Keratinocyte (primary cell): ENCODE results near the gene METTL1. TPM values are rescaled to one million over a fixed set of nuclear protein-coding genes. Genes with fewer than 3 reads are reported as not detected.

Experiments used
- DNase-seq: peaks from one replicate; pipeline ENCODE4 v3.0.0-alpha.2; 2011; ENCODE audit warnings: low read depth, missing footprints, low spot score
- FAIRE-seq: peaks from 2 replicates; lab custom pipeline; 2011; peaks lifted over from hg19 to GRCh38; lab: Jason Lieb, UNC
- H2AFZ ChIP-seq: 2 replicates; pipeline ENCODE4 v1.6.0; 2012; ENCODE audit warnings: low read length, control low read depth, inconsistent platforms; ENCODE audit not compliant: control insufficient read depth
- H3K27ac ChIP-seq: 2 replicates; pipeline ENCODE4 v1.5.1; 2011; ENCODE audit warnings: low read length; ENCODE audit not compliant: control insufficient read depth, insufficient read depth
- H3K27me3 ChIP-seq: 3 replicates; pipeline ENCODE4 v1.6.0; 2011; ENCODE audit warnings: low read length; ENCODE audit not compliant: control insufficient read depth, insufficient read depth; ENCODE audit errors: extremely low read depth
- H3K36me3 ChIP-seq, 2 experiments: 2 replicates in 1 of 2; 3 replicates in 1 of 2; pipeline ENCODE4 v1.5.1; 2011; ENCODE audit warnings: low read length in 2 of 2, mild to moderate bottlenecking in 1 of 2; ENCODE audit not compliant: control insufficient read depth in 2 of 2, insufficient read depth in 2 of 2; ENCODE audit errors: extremely low read depth in 1 of 2
- H3K4me1 ChIP-seq: 3 replicates; pipeline ENCODE4 v1.5.1; 2011; ENCODE audit warnings: low read length; ENCODE audit not compliant: control insufficient read depth, insufficient read depth; ENCODE audit errors: extremely low read depth
- H3K4me2 ChIP-seq: 3 replicates; pipeline ENCODE4 v1.6.0; 2011; ENCODE audit warnings: low read depth, low read length; ENCODE audit not compliant: control insufficient read depth, insufficient read depth; ENCODE audit errors: extremely low read depth
- H3K4me3 ChIP-seq, 3 experiments: fragments of 200-600 bp in 1 of 3; sonication (generic) in 1 of 3; 2 replicates in 2 of 3; 3 replicates in 1 of 3; pipeline ENCODE4 v1.5.1; 2011 to 2016; ENCODE audit warnings: low read length in 3 of 3, mild to moderate bottlenecking in 3 of 3, control low read depth in 2 of 3, inconsistent platforms in 1 of 3, low read depth in 1 of 3, mixed read lengths in 1 of 3, mixed run types in 1 of 3, moderate library complexity in 1 of 3; ENCODE audit not compliant: control insufficient read depth in 2 of 3, insufficient read depth in 2 of 3; ENCODE audit errors: extremely low read depth in 1 of 3
- H3K79me2 ChIP-seq: 2 replicates; pipeline ENCODE4 v1.6.0; 2012; ENCODE audit warnings: low read length; ENCODE audit not compliant: control insufficient read depth, insufficient read depth
- H3K9ac ChIP-seq: 3 replicates; pipeline ENCODE4 v1.6.0; 2011; ENCODE audit warnings: low read length; ENCODE audit not compliant: control insufficient read depth, insufficient read depth; ENCODE audit errors: extremely low read depth
- H3K9me1 ChIP-seq: 3 replicates; pipeline ENCODE4 v1.6.0; 2011; ENCODE audit warnings: low read length; ENCODE audit not compliant: control insufficient read depth, insufficient read depth; ENCODE audit errors: extremely low read depth
- H3K9me3 ChIP-seq: 2 replicates; pipeline ENCODE4 v1.5.1; 2012; ENCODE audit warnings: low read depth, low read length; ENCODE audit not compliant: control insufficient read depth
- H4K20me1 ChIP-seq: 3 replicates; pipeline ENCODE4 v1.6.0; 2011; ENCODE audit warnings: low read length; ENCODE audit not compliant: control insufficient read depth, insufficient read depth; ENCODE audit errors: extremely low read depth
- CTCF ChIP-seq, 3 experiments: IDR thresholded peaks in 1 of 3; conservative IDR thresholded peaks in 1 of 3; optimal IDR thresholded peaks in 1 of 3; 2 replicates in 2 of 3; 3 replicates in 1 of 3; pipeline versions ENCODE3 to v1.5.1; 2011; ENCODE audit warnings: low read length in 3 of 3, mild to moderate bottlenecking in 3 of 3, moderate library complexity in 2 of 3, control low read depth in 1 of 3, inconsistent platforms in 1 of 3; ENCODE audit not compliant: insufficient read depth in 2 of 3; ENCODE audit errors: extremely low read depth in 1 of 3
- EZH2 ChIP-seq: IDR thresholded peaks from one replicate; pipeline ENCODE4 v1.6.1; 2012; ENCODE audit warnings: inconsistent platforms, mild to moderate bottlenecking, low read length, moderate library complexity
- dilution Hi-C: fragments of 300-500 bp; cut with MboI; formaldehyde crosslinking; loops from one replicate; pipeline ENCODE4 v1.7.0; 2020; ENCODE audit warnings: low sequenced_read_pairs; ENCODE audit not compliant: extremely low pct_ligation_motif_present
- polyA plus RNA-seq, 5 experiments: library from polyadenylated mRNA; depleted of rRNA in 3 of 5; stranded (reverse) in 3 of 5; stranded (forward) in 1 of 5; unstranded in 1 of 5; fragments of >200 nt; gene quantifications; 1 replicate in 1 of 5; 2 replicates in 3 of 5; 3 replicates in 1 of 5; pipeline versions ENCODE4 v1.2.1 to v1.2.3, GENCODE V29; 2011 to 2012; ENCODE audit warnings: missing spikeins in 2 of 5, low read depth in 1 of 5, low replicate concordance in 1 of 5

The METTL1 gene
- polyA plus RNA-seq, 1 donor (not counting 4 experiments of a cell fraction or from before 2014, with no cell fraction given): 24.5 TPM

- Histone ChIP-seq H3K9ac (peak overlapping the region; percentile 86), H3K4me2 (peak overlapping the region; percentile 88), H3K79me2 (no peaks in the 10 kb centered on the region), H3K9me3 (no peaks in the 10 kb centered on the region), H4K20me1 (no peaks in the 10 kb centered on the region), H3K36me3 (peaks cover 0 to 3% of the 10 kb centered on the region in 2 experiments), H3K9me1 (no peaks in the 10 kb centered on the region), H2AFZ (peak overlapping the region; percentile 98), H3K4me1 (peaks cover 4% of the 10 kb centered on the region), H3K27ac (no peak overlapping the region), H3K27me3 (no peaks in the 10 kb centered on the region), H3K4me3 (peak overlapping the region; percentile 87 to 94 (median 92))
- FAIRE-seq (no peak), DNase-seq (no peak)
- TF ChIP-seq EZH2 (no peak), CTCF (optimal IDR thresholded peaks at IDR 0.05 in 1 of 3, IDR thresholded peaks at IDR 0.05 in 1 of 3, conservative IDR thresholded peaks at IDR 0.05 in 1 of 3; ENCODE audit: extremely low read depth in 1 of 3, insufficient read depth in 2 of 3, low read length in 3 of 3) (peak; percentile 21 to 59 (median 49))
- dilution Hi-C loops: loop anchor here (25.0 kb wide), 1 partner anchor 140 kb away; the partner anchor contains the start of gene PIP4K2C
These were observed 44.8 kb downstream of the METTL1 start for GRCh38 chr12:57726884-57727757.

GRCh38 chr12:57726151-57726883 lies 45.6 kb downstream of the METTL1 start:
- Histone ChIP-seq H2AFZ (peak overlapping the region; percentile 98), H3K27ac (peak overlapping the region; percentile 56), H3K27me3 (no peaks in the 10 kb centered on the region), H4K20me1 (no peaks in the 10 kb centered on the region), H3K4me2 (peak overlapping the region; percentile 88), H3K79me2 (no peaks in the 10 kb centered on the region), H3K4me1 (peaks cover 4% of the 10 kb centered on the region), H3K4me3 (peak overlapping the region; percentile 87 to 94 (median 92)), H3K9me3 (no peaks in the 10 kb centered on the region), H3K9me1 (no peaks in the 10 kb centered on the region), H3K36me3 (peaks cover 0 to 4% of the 10 kb centered on the region in 2 experiments), H3K9ac (peak overlapping the region; percentile 86)
- dilution Hi-C loops: loop anchor here (25.0 kb wide), 1 partner anchor 139 kb away; the partner anchor contains the start of gene PIP4K2C
- peak; percentile 74 for FAIRE-seq
- peak; percentile 71 to 94 (median 81) for TF ChIP-seq CTCF (optimal IDR thresholded peaks at IDR 0.05 in 1 of 3, IDR thresholded peaks at IDR 0.05 in 1 of 3, conservative IDR thresholded peaks at IDR 0.05 in 1 of 3; ENCODE audit: extremely low read depth in 1 of 3, insufficient read depth in 2 of 3, low read length in 3 of 3)
- no peak for TF ChIP-seq EZH2
- peak; percentile 38 for DNase-seq
